ENCODE measurements around the gene EYA2. TPM values are rescaled to one million over a fixed set of nuclear protein-coding genes. Genes with fewer than 3 reads are reported as not detected.

Gene EYA2
- polyA plus RNA-seq, 3 donors = 0.04 to 0.16 TPM; not detected in 1

GRCh38 chr20:47044938-47045337 is 150.3 kb downstream of the EYA2 start:
- H3K9me3 ChIP-seq (replicated peaks in 1 of 2; ENCODE audit: control insufficient read depth in 1 of 2, insufficient read depth in 1 of 2, low read length in 2 of 2) = peaks cover 0 to 5% of the 10 kb centered on the region in 2 donors
- H3K27ac ChIP-seq (ENCODE audit: low read depth in 1 of 2, low read length in 2 of 2) = no peak overlapping the region
- no peaks in the 10 kb centered on the region for H4K20me1 ChIP-seq (ENCODE audit: insufficient read depth, low read length)
- no peak overlapping the region for H2AFZ ChIP-seq (ENCODE audit: insufficient read depth, low read depth, low read length, poor library complexity, severe bottlenecking)
- H3K9me3 Mint-ChIP-seq = peaks cover 3 to 15% (median 5%) of the 10 kb centered on the region in 7 donors
- H3K4me1 ChIP-seq (ENCODE audit: control insufficient read depth in 1 of 2, insufficient read depth in 2 of 2, low read length in 2 of 2) = no peaks in the 10 kb centered on the region
- intact Hi-C loops (cut with micrococcal nuclease) = no loop called here
- H3K36me3 Mint-ChIP-seq = no peaks in the 10 kb centered on the region
- H3K27ac Mint-ChIP-seq = no peak overlapping the region
- WGBS (ENCODE audit: insufficient coverage) = 86% methylated on average over 1 of the region's 1 CpG
- H3K4me3 Mint-ChIP-seq = no peak overlapping the region
- no peaks in the 10 kb centered on the region for H3K27me3 ChIP-seq (ENCODE audit: control insufficient read depth in 2 of 2, insufficient read depth in 2 of 2, low read length in 2 of 2)
- H3K4me3 ChIP-seq (replicated peaks in 1 of 3; ENCODE audit: low read depth in 2 of 3, low read length in 3 of 3) = no peak overlapping the region
- peaks cover 4 to 18% (median 7%) of the 10 kb centered on the region in 3 donors for H3K27me3 Mint-ChIP-seq (ENCODE audit: low read depth in 3 of 3)
- no peaks in the 10 kb centered on the region for H3K36me3 ChIP-seq (replicated peaks in 1 of 2; ENCODE audit: control insufficient read depth in 1 of 2, insufficient read depth in 2 of 2, low read length in 2 of 2)
- no peak for TF ChIP-seq CTCF (IDR thresholded peaks at IDR 0.05)
- H3K79me2 ChIP-seq (ENCODE audit: insufficient read depth, low read length) = no peaks in the 10 kb centered on the region
- no peak overlapping the region for H3K9ac ChIP-seq (ENCODE audit: insufficient read depth, low read length, poor library complexity, severe bottlenecking)
- no peak overlapping the region for H3K4me2 ChIP-seq (replicated peaks; ENCODE audit: extremely low read depth, low read length, poor library complexity, severe bottlenecking)
- DNase-seq = no peak
- no peaks in the 10 kb centered on the region for H3K4me1 Mint-ChIP-seq

GRCh38 chr20:47048054-47048453 is 153.4 kb downstream of the EYA2 start:
- no peaks in the 10 kb centered on the region for H3K36me3 Mint-ChIP-seq

More at GRCh38 chr20:47048054-47048453, 153.4 kb downstream of the EYA2 start:
- H3K27ac ChIP-seq (ENCODE audit: low read depth in 1 of 2, low read length in 2 of 2) = no peak overlapping the region
- no peaks in the 10 kb centered on the region for H4K20me1 ChIP-seq (ENCODE audit: insufficient read depth, low read length)
- H3K9me3 ChIP-seq (replicated peaks in 1 of 2; ENCODE audit: control insufficient read depth in 1 of 2, insufficient read depth in 1 of 2, low read length in 2 of 2) = peaks cover 0 to 5% of the 10 kb centered on the region in 2 donors
- no peak overlapping the region for H2AFZ ChIP-seq (ENCODE audit: insufficient read depth, low read depth, low read length, poor library complexity, severe bottlenecking)
- Mint-ChIP-seq H3K9me3 (peaks cover 3 to 15% (median 5%) of the 10 kb centered on the region in 7 donors), H3K27ac (no peak overlapping the region), H3K4me3 (no peak overlapping the region), H3K4me1 (no peaks in the 10 kb centered on the region), H3K27me3 (ENCODE audit: low read depth in 3 of 3) (peaks cover 5 to 15% (median 12%) of the 10 kb centered on the region in 3 donors)
- no peak overlapping the region for H3K4me2 ChIP-seq (replicated peaks; ENCODE audit: extremely low read depth, low read length, poor library complexity, severe bottlenecking)
- H3K4me1 ChIP-seq (ENCODE audit: control insufficient read depth in 1 of 2, insufficient read depth in 2 of 2, low read length in 2 of 2) = no peaks in the 10 kb centered on the region
- H3K36me3 ChIP-seq (replicated peaks in 1 of 2; ENCODE audit: control insufficient read depth in 1 of 2, insufficient read depth in 2 of 2, low read length in 2 of 2) = no peaks in the 10 kb centered on the region
- DNase-seq = no peak
- TF ChIP-seq CTCF (IDR thresholded peaks at IDR 0.05) = no peak
- intact Hi-C loops (cut with micrococcal nuclease) = no loop called here
- H3K4me3 ChIP-seq (replicated peaks in 1 of 3; ENCODE audit: low read depth in 2 of 3, low read length in 3 of 3) = no peak overlapping the region
- H3K27me3 ChIP-seq (ENCODE audit: control insufficient read depth in 2 of 2, insufficient read depth in 2 of 2, low read length in 2 of 2) = no peaks in the 10 kb centered on the region
- WGBS (ENCODE audit: insufficient coverage) = 40% methylated on average over 1 of the region's 5 CpGs
- H3K79me2 ChIP-seq (ENCODE audit: insufficient read depth, low read length) = no peaks in the 10 kb centered on the region
- no peak overlapping the region for H3K9ac ChIP-seq (ENCODE audit: insufficient read depth, low read length, poor library complexity, severe bottlenecking)

Data from CD14-positive monocyte (primary cell).